Stimulated activated CD8-positive, alpha-beta memory T cell treated with anti-CD3 and anti-CD28 coated beads, Interleukin-12 subunit alpha, Interleukin-12 subunit beta, amount 100 ng/mL, for 24 hours (primary cell): ENCODE measurements around the gene PIGQ.

Source experiments
- DNase-seq: peaks from one replicate; pipeline ENCODE4 v3.0.0-alpha.2; 2020; ENCODE audit errors: extremely low read depth

The PIGQ gene

GRCh38 chr16:567373-568256 is 2.2 kb upstream of the PIGQ start:
- DNase-seq = no peak

- DNase-seq = no peak
Observed at GRCh38 chr16:568401-569258, 1.1 kb upstream of the PIGQ start.

GRCh38 chr16:572865-573650 is 3.3 kb downstream of the PIGQ start:
- no peak for DNase-seq

- no peak for DNase-seq
Observed at GRCh38 chr16:574021-574760, 4.4 kb downstream of the PIGQ start.

- DNase-seq = no peak
Observed at GRCh38 chr16:575354-576196, 5.8 kb downstream of the PIGQ start.

- no peak for DNase-seq
Observed at GRCh38 chr16:576197-576822, 6.5 kb downstream of the PIGQ start.

- DNase-seq = no peak
Observed at GRCh38 chr16:576823-577201, 7.0 kb downstream of the PIGQ start.

GRCh38 chr16:577796-578195 is 8.0 kb downstream of the PIGQ start:
- DNase-seq = no peak

GRCh38 chr16:578232-578869 is 8.6 kb downstream of the PIGQ start:
- no peak for DNase-seq

GRCh38 chr16:578870-579405 is 9.2 kb downstream of the PIGQ start:
- no peak for DNase-seq

GRCh38 chr16:580141-580945 is 10.6 kb downstream of the PIGQ start:
- DNase-seq = no peak

GRCh38 chr16:580946-581498 is 11.3 kb downstream of the PIGQ start:
- no peak for DNase-seq

- DNase-seq = no peak
Observed at GRCh38 chr16:582218-582613, 12.4 kb downstream of the PIGQ start.

- DNase-seq = no peak
Observed at GRCh38 chr16:582614-583331, 13.0 kb downstream of the PIGQ start.

- no peak for DNase-seq
Observed at GRCh38 chr16:583470-583814, 13.7 kb downstream of the PIGQ start.

GRCh38 chr16:583815-584591 is 14.2 kb downstream of the PIGQ start:
- DNase-seq = no peak

- no peak for DNase-seq
Observed at GRCh38 chr16:585351-585750, 15.6 kb downstream of the PIGQ start.
